Kidney (tissue), 14 donors: Measurements from ENCODE around the gene CACNA1E. TPM values are rescaled to one million over a fixed set of nuclear protein-coding genes. Genes with fewer than 3 reads are reported as not detected.
A peak's percentile ranks its signal among the peaks of the same experiment; 100 is the strongest.

Experiments
- DNase-seq, 5 donors: peaks; one replicate each; pipeline ENCODE4 v3.0.0-alpha.2; 2013 to 2020
- FAIRE-seq: peaks from 2 replicates; lab custom pipeline; 2012; peaks lifted over from hg19 to GRCh38; lab: Jason Lieb, UNC
- H3K27ac ChIP-seq, 2 donors: one replicate each; pipeline ENCODE4 v1.7.0; 2013; ENCODE audit warnings: low read depth in 2 of 2, low read length in 2 of 2, inconsistent platforms in 1 of 2
- H3K27me3 ChIP-seq: one replicate; pipeline ENCODE4 v1.7.1; 2013; ENCODE audit warnings: low read length, inconsistent platforms; ENCODE audit not compliant: control insufficient read depth, insufficient read depth
- H3K36me3 ChIP-seq, 3 donors: one replicate each; pipeline versions ENCODE4 v1.7.0 to v1.7.1; 2013; ENCODE audit warnings: low read length in 3 of 3, control low read depth in 1 of 3, inconsistent platforms in 1 of 3; ENCODE audit not compliant: insufficient read depth in 3 of 3, control insufficient read depth in 2 of 3
- H3K4me1 ChIP-seq, 3 donors: one replicate each; pipeline versions ENCODE4 v1.7.0 to v1.7.1; 2013; ENCODE audit warnings: low read length in 3 of 3, inconsistent platforms in 1 of 3, low read depth in 1 of 3; ENCODE audit not compliant: control insufficient read depth in 2 of 3, insufficient read depth in 2 of 3
- H3K4me3 ChIP-seq, 3 donors: one replicate each; pipeline versions ENCODE4 v1.7.0 to v1.8.1; 2013; ENCODE audit warnings: low read length in 3 of 3, control low read depth in 1 of 3, inconsistent platforms in 1 of 3
- H3K9ac ChIP-seq, 3 donors: one replicate each; pipeline versions ENCODE4 v1.7.0 to v1.7.1; 2013; ENCODE audit warnings: low read length in 3 of 3, control low read depth in 1 of 3, inconsistent platforms in 1 of 3
- H3K9me3 ChIP-seq, 3 donors: one replicate each; pipeline versions ENCODE4 v1.7.0 to v1.7.1; 2013; ENCODE audit warnings: low read length in 3 of 3, control low read depth in 1 of 3, inconsistent platforms in 1 of 3; ENCODE audit not compliant: control insufficient read depth in 2 of 3, insufficient read depth in 1 of 3
- CTCF ChIP-seq: IDR thresholded peaks from 3 replicates; pipeline ENCODE4 v1.5.1; 2012; ENCODE audit warnings: mild to moderate bottlenecking, moderate library complexity, borderline replicate concordance; ENCODE audit not compliant: insufficient read depth; ENCODE audit errors: extremely low read depth
- intact Hi-C: fragments of 100-400 bp; cut with DNase I; formaldehyde crosslinking; loops from one replicate; pipeline ENCODE4 v1.11.1; 2022
- polyA plus RNA-seq: library from polyadenylated mRNA; stranded (reverse); fragments of 350-450 nt; fragmentation: Illumina TruSeq; extraction: RNeasy Lipid Tissue Mini Kit (QIAGEN cat#74804); gene quantifications from one replicate; pipeline ENCODE4 v1.2.3, GENCODE V29; 2014; ENCODE audit warnings: low read depth, low replicate concordance; ENCODE audit not compliant: insufficient read depth
- total RNA-seq: library from RNA; stranded (reverse); fragmentation: NEBNext Ultra II Directional; extraction: Animal tissue kit (Norgen Biotek cat#: 25700); gene quantifications from one replicate; pipeline ENCODE4 v1.2.1, GENCODE V29; 2021
- donor health status: control.
- donor health status: control.
- donor health status: control.
- donor health status: control.
- donor health status: control.
- donor health status: DM: yes; HTN: yes; CAD: no.
- donor health status: Normal renal cell carcinoma (clear cell type).

The CACNA1E gene
- total and polyA plus RNA-seq, 2 donors from 2014 or later = 0.19 TPM

DNA sequence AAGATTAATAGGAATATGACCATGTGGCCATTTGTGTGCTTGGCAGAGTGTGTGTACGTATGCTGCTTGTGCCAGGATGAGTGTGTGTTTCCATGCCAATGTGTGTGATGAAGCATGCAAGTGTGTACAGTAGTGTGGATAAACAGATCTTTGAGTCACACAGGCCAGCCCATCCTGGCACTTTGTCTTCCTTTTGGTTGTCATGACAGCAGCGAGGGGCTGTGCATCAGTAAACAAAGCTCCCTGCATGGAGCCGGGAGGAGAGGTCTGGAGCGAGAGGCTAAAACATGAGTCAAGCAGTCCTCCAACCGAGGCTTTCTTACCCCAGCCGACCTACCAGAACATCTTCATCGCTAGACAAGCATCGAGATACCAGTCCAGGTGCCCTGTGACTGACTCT lies 221.2 kb downstream of the CACNA1E start:
- no peaks in the 10 kb centered on the region for H3K27me3 ChIP-seq
- H3K27ac ChIP-seq = no peak overlapping the region
- no peaks in the 10 kb centered on the region for H3K36me3 ChIP-seq
- intact Hi-C loops = no loop called here
- no peaks in the 10 kb centered on the region for H3K4me1 ChIP-seq
- no peak overlapping the region for H3K4me3 ChIP-seq
- H3K9me3 ChIP-seq = no peaks in the 10 kb centered on the region
- no peak for TF ChIP-seq CTCF
- no peak for FAIRE-seq
- peak in 4 of 5 donors; percentile 35 to 58 (median 37) for DNase-seq
- H3K9ac ChIP-seq = no peak overlapping the region

DNA sequence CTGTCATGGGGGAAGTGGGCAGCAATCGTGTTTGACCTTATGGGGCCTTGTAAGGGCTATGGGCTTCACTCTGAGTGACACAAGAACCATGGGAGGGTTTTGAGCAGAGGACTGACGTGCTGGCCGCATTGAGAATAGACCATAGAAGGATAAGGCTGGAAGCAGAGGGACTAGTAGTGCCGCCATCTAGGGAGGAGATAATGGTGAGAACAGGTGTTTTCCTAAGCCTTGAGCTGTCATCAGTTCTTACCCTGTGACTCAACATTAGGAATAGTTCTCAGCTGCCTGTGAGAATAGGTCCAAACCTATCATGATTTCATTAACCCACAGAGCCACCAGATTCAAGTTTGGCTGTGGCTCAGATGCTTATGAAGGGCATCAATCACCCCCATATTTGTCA lies 228.5 kb downstream of the CACNA1E start:
- Histone ChIP-seq H3K4me1 (no peaks in the 10 kb centered on the region), H3K4me3 (no peak overlapping the region), H3K27ac (no peak overlapping the region), H3K9me3 (no peaks in the 10 kb centered on the region), H3K36me3 (no peaks in the 10 kb centered on the region), H3K9ac (no peak overlapping the region), H3K27me3 (no peaks in the 10 kb centered on the region)
- DNase-seq = no peak
- no peak for TF ChIP-seq CTCF
- FAIRE-seq = no peak
- intact Hi-C loops = no loop called here

GRCh38 chr1:181712711-181713110 lies 229.4 kb downstream of the CACNA1E start:
- DNase-seq = no peak
- intact Hi-C loops = no loop called here
- TF ChIP-seq CTCF = no peak
- no peak for FAIRE-seq
- Histone ChIP-seq H3K4me3 (no peak overlapping the region), H3K27ac (no peak overlapping the region), H3K9me3 (no peaks in the 10 kb centered on the region), H3K4me1 (no peaks in the 10 kb centered on the region), H3K9ac (no peak overlapping the region), H3K36me3 (no peaks in the 10 kb centered on the region), H3K27me3 (no peaks in the 10 kb centered on the region)

GRCh38 chr1:181714428-181714827 lies 231.1 kb downstream of the CACNA1E start:
- H3K27me3 ChIP-seq = no peaks in the 10 kb centered on the region
- intact Hi-C loops = no loop called here
- TF ChIP-seq CTCF = no peak
- no peak for FAIRE-seq
- no peak for DNase-seq
- H3K4me3 ChIP-seq = no peak overlapping the region
- H3K27ac ChIP-seq = no peak overlapping the region
- H3K9ac ChIP-seq = no peak overlapping the region
- no peaks in the 10 kb centered on the region for H3K4me1 ChIP-seq
- no peaks in the 10 kb centered on the region for H3K9me3 ChIP-seq
- H3K36me3 ChIP-seq = no peaks in the 10 kb centered on the region
